Stimulated activated CD4-positive, alpha-beta T cell treated with anti-CD3 and anti-CD28 coated beads, Interleukin-2, amount 100 ng/mL, for 24 hours (primary cell): ENCODE measurements around the gene SF3A2.
"Not testable (repeated sequence)": the region's sequence is repeated elsewhere in the genome, so short reads cannot be mapped to it uniquely, and the experiment has no call there.

Experiments
- DNase-seq, 2 donors: peaks; one replicate each; pipeline ENCODE4 v3.0.0-alpha.2; 2020

SF3A2 gene

DNA sequence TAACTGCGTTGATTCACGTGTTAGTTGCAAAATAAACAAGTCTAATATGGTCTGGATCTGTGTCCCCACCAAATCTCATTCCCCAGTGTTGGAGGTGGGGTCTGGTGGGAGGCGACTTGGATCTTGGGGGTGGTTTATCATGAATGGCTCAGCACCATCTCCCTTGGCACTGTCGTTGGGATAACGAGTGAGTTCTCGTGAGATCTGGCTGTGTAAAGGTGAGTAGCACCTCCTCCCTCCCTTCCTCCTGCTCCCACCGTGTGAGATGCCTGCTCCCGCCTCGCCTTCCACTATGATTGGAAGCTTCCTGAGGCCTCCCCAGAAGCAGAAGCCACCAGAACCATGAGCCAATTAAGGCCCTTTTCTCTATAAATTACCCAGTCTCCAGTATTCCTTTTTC, 40.5 kb downstream of the SF3A2 start:
- DNase-seq = no peak

DNA sequence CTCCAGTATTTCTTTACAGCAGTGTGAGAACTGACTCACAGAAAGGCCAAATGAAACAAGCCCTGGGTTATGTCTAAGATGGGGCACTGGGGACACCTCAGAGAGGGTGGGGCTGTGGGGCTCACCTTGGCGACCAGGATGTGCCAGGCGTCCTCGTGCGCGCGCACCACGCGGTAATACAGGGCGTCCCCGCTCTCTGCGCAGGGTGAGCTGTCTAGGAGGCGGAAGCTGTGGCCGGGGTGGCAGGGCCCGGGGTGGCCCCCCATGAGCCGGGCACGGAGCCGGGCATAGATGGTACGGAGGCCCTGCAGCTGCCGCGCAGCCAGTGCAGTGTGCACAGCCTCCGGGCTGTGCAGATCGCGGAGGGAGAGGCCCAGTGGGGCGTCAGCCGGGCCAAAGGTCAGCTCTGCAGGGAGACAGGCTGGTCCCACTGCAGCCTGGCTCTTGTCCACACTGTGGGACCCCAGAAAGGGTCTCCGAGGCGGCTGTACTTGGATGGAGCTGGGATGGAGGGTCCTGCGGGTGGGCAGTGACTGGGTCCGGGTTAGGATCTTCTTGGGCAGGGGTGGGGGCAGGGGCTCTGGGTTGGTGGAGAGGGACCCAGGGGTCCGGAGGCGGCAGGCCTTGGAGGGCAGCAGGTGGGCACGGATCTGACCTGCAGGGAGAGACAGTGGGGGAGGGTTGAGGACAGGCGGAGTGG, 42.0 kb downstream of the SF3A2 start:
- no peak for DNase-seq

DNA sequence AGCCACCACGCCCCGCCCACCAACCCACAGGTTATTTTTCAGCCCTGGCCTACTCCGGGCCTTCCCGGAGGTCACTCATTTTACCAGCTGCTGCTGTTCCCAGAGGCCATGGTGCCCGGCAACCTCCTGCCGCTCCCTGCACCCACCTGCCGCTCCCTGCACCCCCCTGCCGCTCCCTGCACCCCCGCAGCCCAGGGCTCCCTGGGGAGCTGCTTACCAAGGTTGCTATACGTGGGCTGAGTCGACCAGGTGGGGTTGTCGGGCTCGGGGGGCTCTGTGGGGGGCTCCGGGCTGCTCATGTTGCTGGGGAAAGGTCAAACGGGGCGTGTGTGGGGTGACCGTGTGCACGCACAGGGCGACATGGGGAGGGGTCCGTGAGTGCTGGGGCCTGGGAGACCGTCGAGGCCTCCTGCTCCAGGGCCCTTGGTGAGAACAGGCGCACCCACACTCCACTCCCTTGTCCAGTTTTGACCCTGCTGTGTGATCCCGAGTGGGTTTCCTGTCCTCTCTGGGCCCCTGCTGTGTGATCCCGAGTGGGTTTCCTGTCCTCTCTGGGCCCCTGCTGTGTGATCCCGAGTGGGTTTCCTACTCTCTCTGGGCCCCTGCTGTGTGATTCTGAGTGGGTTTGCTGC, 44.1 kb downstream of the SF3A2 start:
- DNase-seq = no peak

DNA sequence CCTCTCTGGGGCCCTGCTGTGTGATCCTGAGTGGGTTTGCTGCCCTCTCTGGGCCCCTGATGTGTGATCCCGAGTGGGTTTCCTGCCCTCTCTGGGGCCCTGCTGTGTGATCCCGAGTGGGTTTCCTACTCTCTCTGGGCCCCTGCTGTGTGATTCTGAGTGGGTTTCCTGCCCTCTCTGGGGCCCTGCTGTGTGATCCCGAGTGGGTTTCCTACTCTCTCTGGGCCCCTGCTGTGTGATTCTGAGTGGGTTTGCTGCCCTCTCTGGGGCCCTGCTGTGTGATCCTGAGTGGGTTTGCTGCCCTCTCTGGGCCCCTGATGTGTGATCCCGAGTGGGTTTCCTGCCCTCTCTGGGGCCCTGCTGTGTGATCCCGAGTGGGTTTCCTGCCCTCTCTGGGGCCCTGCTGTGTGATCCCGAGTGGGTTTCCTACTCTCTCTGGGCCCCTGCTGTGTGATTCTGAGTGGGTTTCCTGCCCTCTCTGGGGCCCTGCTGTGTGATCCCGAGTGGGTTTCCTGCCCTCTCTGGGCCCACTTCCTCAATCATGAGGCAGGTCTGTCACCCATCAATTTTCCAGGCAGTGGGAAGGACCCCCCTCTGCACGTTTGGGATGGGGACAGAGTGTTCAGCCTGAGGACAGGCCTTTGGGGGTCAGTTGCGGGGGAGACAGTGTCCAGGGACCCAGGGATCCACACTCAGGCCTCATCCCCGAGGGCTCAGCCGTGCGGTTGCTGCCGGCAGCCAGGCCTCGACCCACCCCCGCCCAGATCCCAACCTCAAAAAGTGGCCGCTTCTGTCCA, 44.8 kb downstream of the SF3A2 start:
- not testable (repeated sequence) for DNase-seq

DNA sequence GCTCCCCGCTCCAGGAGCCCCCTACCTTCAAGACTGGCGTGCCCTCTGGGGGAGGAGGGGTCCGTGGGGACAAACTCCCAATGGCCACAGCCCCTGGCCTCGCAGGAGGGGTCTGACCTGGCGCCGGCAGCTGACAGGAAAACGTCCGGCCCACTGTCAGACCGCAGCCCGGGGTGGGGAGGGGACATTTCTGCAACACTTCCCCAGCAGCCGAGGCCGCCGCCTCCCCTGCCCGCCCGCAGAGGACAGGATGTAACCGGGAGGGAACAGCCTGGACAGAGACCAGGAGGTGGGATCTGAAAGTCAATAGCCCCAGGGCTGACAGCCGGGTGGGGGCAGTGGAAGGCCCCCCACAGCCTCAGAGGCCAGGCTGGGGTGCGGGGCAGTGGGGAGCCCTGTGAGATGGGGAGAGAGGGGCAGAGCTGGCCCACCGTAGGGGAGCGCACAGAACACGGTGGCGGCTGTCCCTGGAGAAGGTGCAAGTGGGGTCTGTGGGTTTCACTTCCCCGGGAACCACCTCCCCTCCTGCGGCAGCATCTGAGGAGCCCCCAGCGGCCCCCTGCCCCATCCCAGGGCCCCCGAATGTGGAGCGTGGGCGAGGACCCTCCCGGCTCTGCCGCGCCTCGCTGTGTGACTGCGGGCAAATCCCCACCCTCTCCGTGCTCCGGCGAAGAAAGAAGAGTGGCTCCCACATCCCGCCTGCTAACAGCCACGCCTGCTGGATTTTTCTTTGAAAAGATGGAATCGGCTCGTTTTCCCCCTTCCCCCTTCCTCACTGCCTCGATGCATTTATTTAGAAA, 45.6 kb downstream of the SF3A2 start, which contains the start of gene PEAK3:
Gene PEAK3, minus strand, starts transcription at position 114 of the 800 bp plus-strand sequence. CDS start 1,244 bp downstream, outside the sequence.
- DNase-seq = peak in 1 of 2 donors; percentile 40

DNA sequence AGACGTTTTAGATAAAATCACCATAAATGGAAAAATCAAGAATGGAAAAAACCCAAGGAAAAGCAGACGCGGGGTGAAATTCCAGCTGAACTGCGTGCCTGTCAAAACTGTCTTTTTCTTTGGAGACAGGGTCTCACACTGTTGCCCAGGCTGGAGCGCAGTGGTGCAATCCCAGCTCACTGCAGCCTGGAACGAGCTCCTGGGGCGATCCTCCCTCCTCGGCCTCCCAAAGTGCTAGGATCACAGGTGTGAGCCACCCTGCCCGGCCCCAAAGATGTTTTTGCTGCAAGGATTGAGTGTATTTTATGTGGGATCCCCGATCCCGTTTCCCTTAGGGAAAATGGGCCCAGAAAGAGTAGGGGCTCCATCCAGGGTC, 46.2 kb downstream of the SF3A2 start:
- DNase-seq = no peak

DNA sequence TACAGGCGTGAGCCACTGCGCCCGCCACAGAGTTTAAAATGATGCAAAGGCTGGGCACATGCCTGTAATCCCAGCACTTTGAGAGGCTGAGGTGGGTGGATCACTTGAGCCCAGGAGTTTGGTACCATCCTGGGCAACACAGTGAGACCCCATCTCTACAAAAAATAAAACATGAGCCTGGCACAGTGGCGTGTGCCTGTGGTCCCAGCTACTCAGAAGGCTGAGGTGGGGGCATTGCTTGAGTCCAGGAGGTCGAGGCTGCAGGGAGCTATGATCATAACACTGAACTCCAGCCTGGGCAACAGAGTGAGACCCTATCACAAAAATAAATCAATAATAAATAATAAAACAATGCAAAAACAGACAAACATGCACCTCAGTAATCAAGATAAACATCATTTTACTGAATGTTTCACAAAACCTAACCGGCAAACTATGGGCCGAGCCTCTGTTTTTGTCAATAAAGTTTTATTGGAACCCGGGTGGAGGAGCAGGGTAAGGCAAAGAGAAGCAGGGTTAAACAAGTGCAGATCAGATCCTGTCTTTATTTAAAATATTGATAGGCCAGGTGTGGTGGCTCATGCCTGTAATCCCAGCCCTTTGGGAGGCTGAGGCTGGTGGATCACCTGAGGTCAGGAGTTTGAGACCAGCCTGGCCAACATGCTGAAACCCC, 47.3 kb downstream of the SF3A2 start:
- DNase-seq = no peak

DNA sequence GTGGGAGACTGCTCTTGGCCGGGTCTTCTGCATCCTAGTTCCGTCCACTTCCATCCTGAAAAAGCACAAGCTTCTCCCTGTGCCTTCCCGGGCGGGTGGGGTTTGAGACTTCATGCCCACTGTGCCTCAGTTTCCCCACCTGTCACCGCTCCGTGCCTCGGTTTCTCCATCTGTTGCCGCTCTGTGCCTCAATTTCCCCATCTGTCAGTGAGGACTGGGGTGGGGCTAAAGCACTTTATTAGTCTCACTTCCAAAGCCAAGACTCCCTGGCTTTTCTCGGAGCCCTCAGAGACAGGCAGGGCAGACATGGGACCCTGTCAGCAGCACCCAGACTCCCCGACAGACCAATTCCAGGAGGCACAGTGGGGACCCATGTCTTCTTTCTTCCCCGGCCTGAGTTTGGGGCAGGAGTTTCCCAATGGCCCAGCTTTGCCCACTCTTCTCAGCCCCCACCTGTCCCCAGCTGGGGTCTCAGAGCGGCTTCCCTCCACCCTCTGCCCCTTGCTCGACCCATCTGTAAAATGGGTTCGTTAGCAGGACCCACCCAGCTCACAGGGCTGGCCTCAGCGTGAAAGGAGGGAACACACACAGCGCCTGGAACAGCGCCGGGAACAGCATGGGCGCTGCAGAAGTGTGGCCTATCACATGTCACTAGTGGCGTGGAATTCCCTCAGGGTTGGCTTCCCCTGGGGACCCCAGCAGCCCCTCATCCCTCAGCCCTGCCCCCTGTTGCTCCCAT, 49.9 kb downstream of the SF3A2 start:
- DNase-seq = no peak

DNA sequence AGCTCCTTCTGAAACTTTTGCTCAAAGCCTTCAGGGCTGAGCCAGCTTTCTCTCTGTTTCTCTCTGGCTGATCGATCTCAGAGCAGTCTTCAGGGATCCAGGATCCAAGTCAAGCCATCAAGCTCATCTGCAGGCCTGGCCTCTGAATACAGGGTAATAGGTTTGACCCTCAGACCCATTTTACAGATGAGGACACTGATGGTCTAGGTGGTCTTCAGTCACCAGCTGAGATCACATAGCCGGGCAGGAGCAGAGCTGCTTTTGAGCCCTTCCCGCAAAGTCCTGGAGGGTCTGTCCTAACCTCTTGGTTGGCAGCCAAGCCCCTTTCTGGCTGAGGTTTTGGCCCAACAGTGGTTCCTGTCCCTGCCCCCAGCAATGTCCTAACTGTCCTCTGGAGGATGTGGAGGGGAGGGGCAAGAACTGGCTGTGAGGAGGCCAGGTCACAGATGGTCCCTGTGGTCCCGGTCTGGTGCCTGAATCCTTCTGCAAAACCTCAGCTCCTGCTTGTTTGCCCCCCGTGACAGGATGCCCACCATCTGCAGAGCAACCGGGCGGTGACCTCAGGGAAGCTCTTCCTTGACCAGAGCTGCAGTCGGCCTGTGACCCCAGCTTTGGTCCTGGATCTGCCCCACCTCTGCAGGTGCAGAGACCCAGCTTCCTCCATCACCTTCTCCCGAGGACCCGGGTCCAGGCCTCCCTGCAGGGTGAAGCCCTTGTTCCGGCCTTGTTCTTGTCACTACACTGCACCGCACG, 51.1 kb downstream of the SF3A2 start:
- no peak for DNase-seq

DNA sequence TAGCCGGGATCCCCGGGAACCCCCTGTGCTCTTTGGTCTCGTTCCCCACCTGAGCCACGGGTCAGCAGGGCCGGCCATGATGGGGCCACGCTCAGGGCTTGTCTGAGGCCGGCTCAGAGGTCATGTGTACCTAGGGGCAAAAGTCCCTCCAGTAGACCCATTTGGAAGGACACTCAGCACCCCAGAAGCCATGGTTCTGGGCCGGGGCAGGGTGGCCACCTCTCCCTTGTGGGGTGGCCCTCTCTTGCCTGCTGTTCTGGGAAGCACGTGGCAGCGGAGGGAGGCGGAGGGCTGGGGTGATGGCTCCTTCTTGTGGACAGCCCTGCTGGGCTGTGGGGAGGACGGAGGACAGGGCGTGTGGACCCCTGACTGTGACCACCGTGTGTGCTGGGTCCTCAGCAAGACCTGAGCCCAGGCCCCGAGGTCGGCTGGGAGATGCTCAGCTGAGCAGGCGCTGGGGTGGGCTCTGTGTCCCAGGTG, 51.8 kb downstream of the SF3A2 start:
- DNase-seq = no peak

- DNase-seq = no peak
Measured at GRCh38 chr19:2288818-2289713, 52.4 kb downstream of the SF3A2 start.

GRCh38 chr19:2289714-2290435, 53.3 kb downstream of the SF3A2 start:
- DNase-seq = peak; percentile 50 to 58

DNA sequence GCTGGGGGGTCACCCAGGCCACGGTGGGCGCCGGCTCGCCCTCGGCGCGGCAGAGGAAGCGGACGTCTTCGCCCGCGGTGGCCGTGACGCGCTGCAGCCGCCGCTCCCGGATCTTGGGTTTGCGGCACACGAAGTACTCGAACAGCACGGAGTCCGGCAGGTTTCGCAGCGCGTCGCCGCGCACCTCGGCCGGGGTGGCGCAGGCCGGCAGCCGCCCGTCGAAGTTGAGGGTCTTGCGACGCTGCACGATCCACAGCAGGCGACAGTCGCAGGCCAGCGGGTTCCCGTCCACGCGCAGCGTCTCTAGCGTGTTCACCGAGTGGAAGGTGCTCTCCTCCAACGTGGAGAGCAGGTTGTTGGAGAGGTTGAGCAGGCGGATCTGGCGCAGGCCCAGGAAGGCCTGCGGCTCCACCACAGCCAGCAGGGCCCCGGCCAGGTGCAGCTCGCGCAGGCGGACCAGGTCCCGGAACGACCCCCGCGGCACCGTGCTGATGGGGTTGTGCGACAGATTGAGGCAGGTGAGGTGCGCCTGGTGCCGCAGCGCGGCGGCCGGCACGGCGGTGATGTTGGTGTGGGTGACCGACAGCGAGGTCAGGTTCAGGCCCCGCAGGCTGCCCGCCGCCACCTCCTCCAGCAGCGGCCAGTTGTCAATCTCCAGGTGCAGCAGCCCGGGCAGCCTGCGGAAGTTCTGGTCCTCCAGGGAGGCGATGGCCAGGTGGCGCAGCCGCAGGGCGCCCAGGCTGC, 54.0 kb downstream of the SF3A2 start:
- DNase-seq = peak in 1 of 2 donors; percentile 39

DNA sequence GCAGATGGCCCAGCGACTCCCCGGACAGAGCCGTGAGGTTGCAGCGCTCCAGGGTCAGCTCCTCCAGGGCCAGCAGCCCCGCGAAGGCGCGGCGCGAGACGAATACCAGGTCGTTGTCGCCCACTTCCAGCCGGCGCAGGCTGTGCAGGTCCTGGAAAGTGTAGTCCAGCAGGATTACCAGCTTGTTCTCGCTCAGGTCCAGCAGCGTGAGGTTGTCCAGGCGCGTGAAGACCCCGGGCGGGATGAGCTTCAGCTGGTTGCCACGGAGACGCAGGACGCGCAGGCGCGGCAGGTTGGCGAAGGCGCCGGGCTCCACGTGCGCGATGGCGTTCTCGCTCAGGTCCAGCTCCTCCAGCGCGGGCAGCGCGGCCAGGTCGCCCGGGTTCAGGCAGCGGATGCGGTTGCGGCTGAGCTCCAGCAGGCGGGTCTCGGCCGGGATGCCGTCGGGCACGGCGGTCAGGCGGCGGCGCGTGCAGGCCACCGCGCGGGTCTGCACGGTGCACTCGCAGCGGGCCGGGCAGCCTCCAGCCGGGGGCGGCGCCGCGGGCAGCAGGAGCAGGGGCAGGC, 54.6 kb downstream of the SF3A2 start:
- no peak for DNase-seq

GRCh38 chr19:2294687-2295335, 58.2 kb downstream of the SF3A2 start:
- no peak for DNase-seq

- DNase-seq = no peak
Measured at GRCh38 chr19:2296141-2296540, 59.5 kb downstream of the SF3A2 start.
